Midbrain (tissue), 1 donor: ENCODE results near the gene LMOD1.
"Not testable (repeated sequence)": the region's sequence is repeated elsewhere in the genome, so short reads cannot be mapped to it uniquely, and the experiment has no call there.

Experiments used
- DNase-seq: peaks from one replicate; lab custom pipeline; 2025; lab: John Stamatoyannopoulos, UW

LMOD1 gene

DNA sequence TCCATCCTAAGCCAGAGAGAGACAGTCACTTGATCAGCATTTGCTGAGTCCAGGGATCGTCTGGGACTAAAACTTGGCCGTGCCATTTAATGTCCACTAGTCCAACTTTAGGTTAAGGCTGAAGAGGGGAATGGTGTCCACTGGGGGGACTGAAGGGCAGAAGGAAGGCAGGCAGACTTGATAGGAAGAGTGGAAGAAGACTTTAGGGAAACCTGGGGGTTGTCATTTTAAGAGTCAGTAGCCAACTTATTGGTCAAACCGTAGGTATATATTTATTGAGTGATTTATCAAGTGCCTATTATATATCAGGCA, 1.3 kb upstream of the LMOD1 start:
- DNase-seq: no peak

DNA sequence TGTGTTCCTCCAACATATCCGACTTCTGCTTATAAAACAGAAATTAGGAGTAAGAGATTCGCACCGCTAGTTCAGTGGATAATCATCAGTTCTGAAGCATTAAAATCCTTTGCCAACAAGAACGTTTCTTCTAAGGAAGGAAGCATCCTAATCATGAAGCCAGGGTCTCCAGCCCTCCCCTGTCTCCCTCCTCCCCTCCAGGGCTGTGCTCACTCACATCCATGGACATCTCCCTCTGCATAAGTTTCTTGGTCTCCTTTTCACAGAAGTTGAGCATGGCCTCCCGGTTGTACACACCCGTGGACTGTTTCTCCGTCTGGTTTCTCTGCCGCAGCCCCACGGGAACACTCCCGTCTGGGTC, 505 bp downstream of the LMOD1 start:
- no peak for DNase-seq

DNA sequence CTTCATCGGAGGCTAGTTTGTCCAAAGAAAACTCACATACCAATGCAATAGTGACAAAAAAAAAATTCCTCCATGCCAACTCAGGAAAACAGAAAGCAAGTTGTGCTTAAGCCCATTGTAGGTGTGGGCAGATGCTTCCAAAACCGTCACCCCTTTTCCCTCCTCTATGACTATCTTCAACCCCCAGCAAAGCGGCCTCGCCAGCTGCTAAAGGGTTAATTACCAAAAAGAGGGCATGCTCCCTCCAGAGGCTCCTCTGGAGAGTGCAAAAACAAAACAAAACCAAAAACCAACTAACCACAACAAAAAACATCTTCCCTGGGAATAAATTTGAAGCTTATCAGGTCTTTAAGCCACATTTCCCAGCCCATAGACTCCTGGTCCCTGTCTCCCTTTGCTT, 1.2 kb downstream of the LMOD1 start:
- no peak for DNase-seq

GRCh38 chr1:201944639-201945038, 1.7 kb downstream of the LMOD1 start:
- no peak for DNase-seq

- no peak for DNase-seq
Observed at GRCh38 chr1:201944002-201944401, 2.3 kb downstream of the LMOD1 start.

- no peak for DNase-seq
Observed at GRCh38 chr1:201942129-201942495, 4.2 kb downstream of the LMOD1 start.

- DNase-seq: no peak
Observed at GRCh38 chr1:201941420-201942128, 4.8 kb downstream of the LMOD1 start.

- DNase-seq: not testable (repeated sequence)
Observed at GRCh38 chr1:201940316-201940715, 6.0 kb downstream of the LMOD1 start.

DNA sequence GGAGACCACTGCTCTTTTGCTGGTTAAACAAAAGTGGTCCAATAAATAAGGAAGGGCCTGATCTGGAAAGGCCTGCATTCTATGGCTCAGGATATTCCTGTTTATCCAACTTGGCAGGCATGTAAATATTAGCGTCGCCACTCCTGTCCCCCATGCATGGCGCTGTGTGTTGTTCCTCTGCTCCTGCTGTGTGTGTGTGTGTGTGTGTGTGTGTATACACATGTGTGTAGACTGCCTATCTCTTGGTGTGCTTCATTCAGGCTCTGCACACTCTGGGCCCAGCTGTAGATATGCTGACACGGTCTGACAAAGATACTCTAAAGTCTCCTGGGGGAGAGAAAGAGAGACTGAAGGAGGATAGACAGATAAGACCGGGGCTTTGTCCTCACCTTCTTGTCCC, 6.8 kb downstream of the LMOD1 start:
- DNase-seq: no peak

DNA sequence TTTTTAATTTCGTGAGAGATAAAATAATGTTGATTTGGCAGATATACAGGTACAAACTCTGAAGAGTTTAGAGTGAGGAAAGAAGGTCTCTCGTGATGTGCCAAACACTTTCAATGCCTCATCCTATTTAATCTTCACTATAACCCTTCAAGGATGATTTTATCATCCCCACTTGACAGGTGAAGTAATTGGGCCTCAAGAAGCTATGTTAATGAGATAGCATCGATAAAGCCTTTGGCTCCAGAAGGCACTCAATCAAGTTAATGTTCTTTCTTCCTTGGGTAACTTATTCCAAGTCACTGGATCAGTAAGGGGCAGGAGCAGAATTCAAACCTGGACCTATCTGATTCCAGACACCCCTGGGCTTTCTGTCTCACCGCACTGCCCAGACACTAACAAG, 7.2 kb downstream of the LMOD1 start:
- DNase-seq: no peak

- DNase-seq: no peak
Observed at GRCh38 chr1:201938440-201939035, 7.8 kb downstream of the LMOD1 start.

GRCh38 chr1:201937624-201938213, 8.6 kb downstream of the LMOD1 start:
- DNase-seq: no peak

- no peak for DNase-seq
Observed at GRCh38 chr1:201933840-201934430, 12.4 kb downstream of the LMOD1 start.

DNA sequence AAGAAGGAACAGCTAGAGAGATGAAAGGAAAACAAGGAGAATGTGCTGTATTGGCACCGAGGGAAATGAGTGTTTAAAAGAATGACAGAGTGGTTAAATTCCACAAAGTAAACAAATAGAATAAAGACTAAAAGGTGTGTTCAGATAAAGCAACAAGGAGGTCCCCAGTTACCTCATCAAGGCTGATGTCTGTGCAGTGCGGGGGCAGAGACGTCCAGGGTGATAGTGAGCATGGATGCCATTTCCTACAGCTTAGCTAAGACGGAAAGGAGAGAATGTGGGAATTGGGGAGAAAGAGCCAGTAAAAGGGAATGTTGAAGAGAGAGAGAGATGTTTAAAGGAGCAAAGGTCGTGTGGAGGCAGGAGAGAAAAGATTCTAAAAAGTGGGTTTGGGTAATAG, 15.5 kb downstream of the LMOD1 start:
- no peak for DNase-seq

- no peak for DNase-seq
Observed at GRCh38 chr1:201930137-201930536, 16.2 kb downstream of the LMOD1 start.

GRCh38 chr1:201928266-201928665, 18.1 kb downstream of the LMOD1 start:
- no peak for DNase-seq

DNA sequence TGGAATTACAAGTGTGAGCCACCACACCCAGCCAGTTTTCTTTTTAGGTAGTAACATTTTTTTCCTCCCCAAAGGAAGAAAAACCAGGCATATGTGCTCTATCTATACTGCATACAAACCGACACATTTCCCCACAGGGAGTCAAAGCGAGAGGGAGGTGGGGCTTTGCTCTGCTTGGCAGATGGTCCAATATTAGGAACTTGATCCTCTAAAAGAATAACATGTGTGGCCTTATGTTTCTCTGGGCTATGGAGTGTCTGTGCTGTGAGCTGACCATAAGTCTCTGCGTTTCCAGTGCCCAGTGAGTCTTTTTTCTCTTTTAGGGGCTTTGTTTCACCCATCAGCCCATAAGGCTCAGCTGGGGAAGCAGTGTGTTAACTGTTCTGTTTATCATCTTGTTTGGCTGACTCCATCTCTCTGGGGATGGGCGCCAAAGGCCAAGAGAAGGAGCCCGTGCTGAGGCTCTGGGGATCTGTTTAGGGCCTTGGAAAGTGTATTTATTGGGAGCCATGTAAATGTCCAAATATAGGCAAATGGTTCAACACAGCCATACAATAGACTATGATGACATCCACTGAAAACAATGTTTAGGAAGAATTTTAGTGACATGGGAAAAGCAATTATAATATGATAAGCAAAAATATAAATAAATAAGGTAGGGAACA, 20.2 kb downstream of the LMOD1 start:
- DNase-seq: no peak

DNA sequence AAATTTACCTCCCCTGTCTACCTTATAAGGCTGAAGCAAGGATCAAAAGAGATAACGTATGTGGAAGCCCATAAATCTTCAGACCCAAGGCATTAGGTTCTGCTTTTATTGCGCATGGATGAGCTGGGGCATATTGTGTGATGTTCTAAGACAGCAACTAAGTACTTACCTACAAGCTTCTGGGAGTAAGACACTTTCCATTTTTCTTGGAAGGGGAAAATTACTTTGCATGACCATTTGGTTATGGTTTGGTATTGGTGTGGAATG, 21.1 kb downstream of the LMOD1 start:
- no peak for DNase-seq

DNA sequence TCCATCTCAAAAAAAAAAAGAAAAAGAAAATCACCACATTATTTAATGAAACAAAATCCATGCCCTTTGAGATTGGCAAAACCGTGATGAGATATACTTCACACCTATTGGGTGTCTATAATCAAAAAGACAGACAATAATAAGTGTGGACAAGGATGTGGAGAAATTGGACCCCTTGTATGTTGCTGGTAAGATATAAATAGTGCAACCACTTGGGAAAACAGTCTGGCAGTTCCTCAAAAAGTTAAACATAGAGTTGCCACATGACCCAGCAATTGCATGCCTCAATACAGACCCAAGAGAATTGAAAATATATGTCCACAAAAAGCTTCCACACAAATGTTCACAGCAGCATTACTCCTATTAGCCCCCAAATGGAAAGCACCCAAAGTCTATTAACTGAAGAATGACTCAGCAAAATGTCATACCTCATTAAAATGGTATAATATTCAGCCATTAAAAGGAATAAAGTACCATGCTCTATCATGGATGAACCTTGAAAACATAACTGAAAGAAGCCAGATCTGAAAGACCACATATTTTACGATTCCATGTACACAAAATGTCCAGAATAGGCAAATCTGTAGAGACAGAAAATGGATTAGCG, 24.3 kb downstream of the LMOD1 start:
- DNase-seq: no peak

- no peak for DNase-seq
Observed at GRCh38 chr1:201918343-201918742, 28.0 kb downstream of the LMOD1 start.

DNA sequence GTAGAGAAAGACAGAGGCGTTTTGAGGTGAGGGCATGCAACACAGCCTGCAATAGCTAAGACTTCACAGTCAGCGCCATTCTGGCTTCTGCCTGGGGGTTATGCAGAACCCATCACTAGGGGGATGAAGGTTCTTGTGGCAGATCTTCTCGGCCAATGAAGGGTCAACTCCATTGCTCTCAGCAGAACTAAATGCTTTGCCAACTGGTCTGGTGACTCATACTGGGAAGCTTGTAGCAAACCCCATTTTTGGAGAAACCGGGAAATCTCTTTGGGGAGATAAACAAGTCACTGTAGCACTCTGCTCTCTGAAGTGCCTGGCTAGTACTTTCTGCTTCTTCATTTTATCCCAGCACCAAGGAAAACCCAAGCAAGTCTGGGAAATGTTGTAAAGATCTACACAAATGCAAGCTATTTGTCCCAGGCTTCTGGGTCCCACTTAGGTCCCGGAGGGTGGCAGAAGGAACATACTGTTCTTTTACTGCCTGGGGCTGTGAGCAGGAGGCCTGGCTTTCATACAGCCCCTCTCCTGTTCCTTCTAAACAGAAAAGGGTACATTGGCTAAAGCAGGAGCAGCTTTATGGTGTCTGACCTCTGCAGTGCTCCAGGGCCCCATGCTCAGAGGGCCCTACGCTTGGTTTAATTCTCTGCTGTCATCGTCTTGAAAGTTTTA, 28.9 kb downstream of the LMOD1 start:
- DNase-seq: no peak

DNA sequence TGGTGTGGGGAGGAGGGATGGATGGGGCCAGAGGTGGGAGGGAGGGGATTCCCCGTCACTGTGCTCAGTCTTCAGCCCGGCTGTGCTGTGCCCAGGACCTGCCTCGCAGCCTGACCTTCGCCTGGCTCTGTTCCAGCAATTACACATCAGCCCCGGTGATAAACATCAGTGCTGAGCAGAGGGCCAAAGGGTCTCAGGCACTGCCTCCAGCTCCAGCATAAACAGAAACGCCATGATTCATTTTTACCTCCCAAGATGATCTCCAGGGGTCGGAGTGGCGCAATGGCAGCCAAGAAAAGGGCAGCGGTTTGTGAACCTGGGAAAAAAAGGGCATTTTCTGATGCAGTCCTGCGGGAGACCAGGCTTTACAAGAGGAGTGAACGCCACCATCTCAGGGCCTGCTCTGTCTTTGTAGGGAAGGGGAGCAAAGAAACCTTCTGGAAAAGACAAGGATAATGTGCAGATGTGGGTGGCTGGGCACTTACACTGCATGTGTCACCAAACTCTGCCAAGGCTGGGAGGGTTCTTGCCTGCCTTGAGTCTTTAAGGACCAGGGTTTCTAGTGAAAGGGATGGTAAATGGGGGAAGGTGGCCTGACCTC, 29.6 kb downstream of the LMOD1 start:
- no peak for DNase-seq
